Measurements from ENCODE around the gene REEP3.
"Not testable (repeated sequence)": the region's sequence is repeated elsewhere in the genome, so short reads cannot be mapped to it uniquely, and the experiment has no call there.

Gene REEP3

GRCh38 chr10:63661347-63661746 lies 140.1 kb downstream of the REEP3 start:
- DNase-seq (ENCODE audit: low read depth in 4 of 4, low spot score in 1 of 4), result no peak

GRCh38 chr10:63664341-63664885 lies 143.2 kb downstream of the REEP3 start:
- DNase-seq (ENCODE audit: low read depth in 4 of 4, low spot score in 1 of 4), result no peak

- DNase-seq (ENCODE audit: low read depth in 4 of 4, low spot score in 1 of 4), result not testable (repeated sequence)
Observed at GRCh38 chr10:63665006-63665580, 143.9 kb downstream of the REEP3 start.

- no peak for DNase-seq (ENCODE audit: low read depth in 4 of 4, low spot score in 1 of 4)
Observed at GRCh38 chr10:63665670-63666134, 144.5 kb downstream of the REEP3 start.

GRCh38 chr10:63666836-63667383 lies 145.7 kb downstream of the REEP3 start:
- no peak for DNase-seq (ENCODE audit: low read depth in 4 of 4, low spot score in 1 of 4)

GRCh38 chr10:63667596-63668480 lies 146.6 kb downstream of the REEP3 start:
- DNase-seq (ENCODE audit: low read depth in 4 of 4, low spot score in 1 of 4), result no peak

GRCh38 chr10:63670291-63670898 lies 149.2 kb downstream of the REEP3 start:
- no peak for DNase-seq (ENCODE audit: low read depth in 4 of 4, low spot score in 1 of 4)

- no peak for DNase-seq (ENCODE audit: low read depth in 4 of 4, low spot score in 1 of 4)
Observed at GRCh38 chr10:63671317-63671937, 150.2 kb downstream of the REEP3 start.

- DNase-seq (ENCODE audit: low read depth in 4 of 4, low spot score in 1 of 4), result no peak
Observed at GRCh38 chr10:63672491-63672890, 151.3 kb downstream of the REEP3 start.

- DNase-seq (ENCODE audit: low read depth in 4 of 4, low spot score in 1 of 4), result no peak
Observed at GRCh38 chr10:63673246-63673645, 152.0 kb downstream of the REEP3 start.

- DNase-seq (ENCODE audit: low read depth in 4 of 4, low spot score in 1 of 4), result no peak
Observed at GRCh38 chr10:63673846-63674245, 152.6 kb downstream of the REEP3 start.

Measured in stimulated activated CD4-positive, alpha-beta T cell treated with anti-CD3 and anti-CD28 coated beads, Interleukin-1b, Interleukin-23, amount 100 ng/mL, for 24 hours (primary cell).